CD4-positive, alpha-beta T cell treated with Interferon alpha-2 for 1 hour (primary cell): ENCODE results near the gene FAAP100.

ENCODE experiments used
- DNase-seq, 2 donors: peaks; one replicate each; pipeline ENCODE4 v3.0.0-alpha.2; 2020 to 2022

The FAAP100 gene

DNA sequence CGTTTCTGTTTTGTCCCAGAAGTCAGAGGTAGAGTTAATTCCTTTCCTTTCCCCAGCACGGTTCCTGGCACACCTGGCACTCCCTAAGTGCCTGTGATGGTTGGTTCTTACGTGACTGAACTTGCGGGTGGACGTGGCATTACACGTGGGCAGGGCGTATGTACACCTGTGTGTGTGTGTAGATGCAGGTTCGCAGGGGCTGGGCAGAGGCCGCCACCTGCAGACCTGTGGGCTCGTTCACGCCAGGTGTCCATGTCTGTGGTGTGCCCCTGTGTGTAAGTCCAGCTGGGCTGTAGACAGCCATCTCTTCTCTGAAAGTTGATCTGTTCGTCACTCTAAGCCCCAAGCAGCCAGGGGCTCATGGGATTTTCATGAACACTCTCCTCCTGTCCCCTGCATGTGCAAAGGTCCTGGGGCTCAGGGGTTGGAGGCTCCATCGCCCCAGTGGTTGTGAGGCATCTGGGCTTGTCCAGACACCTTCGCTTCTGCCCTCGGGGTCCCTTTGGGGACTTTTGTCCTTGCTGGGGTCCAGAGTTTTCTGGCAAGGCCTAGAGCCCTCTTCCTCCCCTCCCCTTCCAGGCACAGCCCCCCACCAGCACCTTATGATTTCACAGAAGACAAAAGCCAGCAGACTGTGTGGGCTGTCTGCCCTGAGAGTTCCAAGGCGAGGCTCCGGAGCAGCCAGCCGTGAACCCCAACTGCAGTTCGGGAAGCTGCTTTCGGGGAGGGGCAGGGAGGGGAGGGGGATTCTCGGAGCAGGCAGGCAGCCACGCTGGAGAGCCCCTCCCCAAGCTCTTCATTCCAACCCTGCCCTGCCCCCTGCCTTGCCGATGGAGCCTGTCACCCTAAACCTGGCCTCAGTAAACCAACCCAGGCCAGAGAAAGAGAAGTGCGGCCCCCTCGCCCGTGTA lies 29.4 kb downstream of the FAAP100 start:
- DNase-seq = no peak

DNA sequence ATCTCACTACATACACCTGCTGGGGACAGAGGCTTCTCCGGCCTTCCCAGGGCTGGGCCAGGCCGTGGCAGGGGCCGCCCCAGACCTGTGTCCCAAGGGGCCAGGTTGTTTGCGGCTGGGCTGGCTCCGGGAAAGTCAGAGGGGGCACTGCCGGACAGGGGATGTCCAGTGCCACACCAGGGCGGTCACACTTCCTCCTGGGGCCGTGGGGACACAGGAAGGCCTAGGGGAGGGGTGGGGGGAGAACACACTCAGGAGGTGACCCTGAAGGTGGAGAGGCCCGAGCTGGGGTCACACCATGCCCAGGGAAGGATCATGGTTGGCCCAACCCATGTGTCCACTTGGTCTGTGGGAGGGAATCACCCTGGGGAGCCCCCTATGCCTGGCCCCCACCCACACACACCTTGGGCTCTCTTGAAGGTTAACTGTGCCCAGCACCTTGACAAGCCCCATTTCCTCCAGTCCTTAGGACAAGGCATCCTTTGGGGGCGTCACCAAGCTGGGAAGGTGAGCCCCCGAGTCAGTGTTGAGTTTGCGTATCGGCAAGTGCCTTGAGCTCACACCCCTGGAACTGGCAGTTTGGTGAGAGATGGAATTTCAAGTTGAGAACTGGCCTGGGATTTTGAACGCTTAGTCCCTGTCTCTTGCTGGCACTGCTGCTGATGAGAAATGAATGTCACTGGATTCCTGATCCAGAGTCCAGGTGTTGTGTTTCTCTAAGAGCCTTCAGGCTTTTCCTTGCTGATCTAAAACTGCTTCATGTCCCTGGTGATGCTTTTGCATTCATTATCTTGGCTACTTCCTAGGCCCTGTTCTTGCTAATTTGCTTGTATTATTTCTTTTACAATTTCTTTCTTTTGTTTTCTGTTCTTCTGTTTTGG lies 31.9 kb downstream of the FAAP100 start:
- DNase-seq = no peak

DNA sequence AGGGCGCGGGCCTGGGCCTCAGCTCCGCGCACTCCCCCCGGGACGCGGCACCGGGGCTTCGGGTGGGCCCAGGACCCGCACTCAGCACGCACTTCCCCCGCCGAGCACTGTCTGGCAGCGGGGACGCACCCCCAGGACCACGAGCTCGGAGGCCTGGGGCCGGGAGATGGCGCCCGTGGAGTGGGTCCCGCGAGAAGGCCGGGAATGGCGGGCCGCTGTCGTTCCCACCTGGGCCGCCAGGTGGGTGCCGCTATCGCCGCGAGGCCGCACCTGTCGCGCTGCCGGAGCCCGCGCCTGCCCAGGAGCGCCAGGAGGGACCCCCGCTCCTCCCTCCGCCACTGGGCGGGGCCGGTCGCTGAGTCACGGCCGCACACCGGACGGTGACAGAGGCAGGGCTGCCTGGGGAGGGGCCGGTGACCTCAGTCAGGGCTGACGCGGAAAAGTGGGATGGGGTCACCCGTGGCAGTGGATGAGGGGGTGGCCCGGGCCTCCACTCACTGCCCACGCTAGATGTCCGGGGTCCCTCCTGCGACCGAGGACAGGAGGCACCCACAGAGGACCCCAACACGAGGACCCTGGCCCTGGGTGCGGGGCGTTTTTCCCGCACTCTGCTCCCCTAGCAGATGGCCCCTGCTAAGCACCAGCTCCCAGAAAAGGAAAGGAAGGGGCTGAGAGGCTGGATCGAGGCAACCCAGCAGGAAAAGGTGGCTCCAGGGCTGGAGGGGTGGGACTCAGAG lies 32.7 kb downstream of the FAAP100 start:
- DNase-seq = peak; percentile 71 to 83

DNA sequence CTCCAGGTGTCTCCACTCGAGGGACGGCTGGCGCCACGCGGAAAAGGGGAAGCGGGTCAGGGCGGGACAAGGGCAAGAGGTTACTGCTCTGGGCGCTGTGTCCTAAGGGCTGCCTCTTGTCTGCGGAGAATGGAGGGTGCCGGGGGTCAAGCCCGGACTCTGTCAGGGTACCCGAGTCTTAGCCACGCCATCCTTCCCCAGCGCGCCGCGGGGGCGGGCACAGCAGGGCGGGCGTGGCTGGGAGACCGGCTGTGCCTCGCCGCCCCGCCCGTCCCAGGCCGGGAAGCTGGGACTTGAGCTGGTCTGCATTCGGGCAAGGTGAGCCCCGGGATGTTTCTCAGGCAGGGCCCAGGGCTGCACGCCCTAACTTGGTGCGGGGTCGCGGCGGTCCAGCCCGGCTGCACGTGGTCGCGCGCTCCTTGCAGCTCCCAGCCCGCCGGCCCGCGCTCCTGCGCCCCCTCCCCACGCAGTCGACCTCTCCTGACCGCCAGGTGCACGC lies 33.3 kb downstream of the FAAP100 start:
- DNase-seq = no peak

DNA sequence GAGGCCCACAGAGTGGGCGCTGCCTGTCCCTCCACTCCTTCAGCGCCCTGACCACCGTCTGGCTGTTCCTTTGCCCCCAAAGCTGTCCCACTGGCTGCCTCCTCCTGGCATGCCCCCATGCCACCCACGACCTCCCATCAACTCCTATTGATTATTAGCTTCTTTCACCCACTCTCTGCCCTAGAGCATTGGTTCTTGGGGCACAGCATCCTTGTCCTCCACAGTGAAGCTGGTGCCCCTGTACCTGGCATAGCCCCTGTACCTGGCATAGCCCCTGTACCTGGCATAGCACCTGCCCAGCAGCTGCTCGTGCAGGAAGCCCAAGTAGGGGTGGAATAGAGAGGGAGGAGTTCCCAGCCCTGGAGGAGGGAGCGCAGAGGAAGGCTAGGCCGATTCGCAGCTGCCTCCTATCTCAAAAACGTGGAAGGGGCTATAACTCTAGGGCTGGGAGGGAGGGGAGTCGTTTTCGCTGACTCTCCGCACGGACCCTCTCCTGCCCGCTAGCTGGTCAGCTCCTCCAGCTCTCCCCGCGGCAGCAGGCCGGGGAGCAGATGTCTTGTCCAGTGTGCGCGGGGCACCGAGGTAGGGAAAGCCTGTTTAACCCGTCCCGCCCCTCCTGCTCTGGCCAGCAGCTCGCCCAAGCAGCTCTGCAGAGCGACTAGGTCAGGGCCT lies 33.9 kb downstream of the FAAP100 start:
- DNase-seq = no peak

DNA sequence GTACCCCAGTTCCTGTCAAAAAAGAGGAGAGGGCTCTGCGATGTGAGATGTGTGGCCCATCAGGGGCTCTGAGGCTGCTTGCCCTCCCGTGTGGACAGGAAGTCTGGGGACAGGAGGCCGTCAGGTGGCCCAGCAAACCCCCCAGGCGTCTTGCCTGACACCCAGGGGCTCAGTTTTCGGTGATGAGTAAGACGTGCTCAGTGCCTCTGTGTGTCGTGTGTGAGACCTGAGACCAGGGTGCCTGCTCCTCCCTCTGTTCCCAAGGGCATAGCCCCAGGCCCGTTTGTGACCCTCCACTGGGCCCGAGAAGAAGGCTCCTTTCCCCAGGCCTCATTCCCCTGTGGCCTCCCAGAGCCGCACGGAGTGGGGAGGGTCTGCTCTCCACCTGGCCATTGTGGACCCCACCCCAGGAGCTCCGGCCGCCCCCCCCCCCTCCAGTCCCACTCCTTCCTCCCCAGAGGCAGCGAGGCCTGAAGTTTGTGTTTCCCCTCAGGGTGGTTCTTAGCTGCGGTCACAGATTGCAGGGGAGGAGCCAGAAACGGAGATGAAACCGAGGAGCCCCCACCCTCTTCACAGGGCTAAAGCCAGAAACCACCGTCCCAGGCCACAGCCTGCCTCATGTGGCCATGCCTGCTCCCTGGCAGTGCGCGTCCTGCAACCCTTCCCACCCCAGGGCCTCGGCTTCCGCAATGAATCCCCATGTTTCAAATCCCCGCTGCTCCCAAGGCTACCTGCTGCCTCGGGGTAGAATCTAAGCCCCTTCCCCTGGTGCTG lies 34.6 kb downstream of the FAAP100 start:
- peak in 1 of 2 donors; percentile 65 for DNase-seq

DNA sequence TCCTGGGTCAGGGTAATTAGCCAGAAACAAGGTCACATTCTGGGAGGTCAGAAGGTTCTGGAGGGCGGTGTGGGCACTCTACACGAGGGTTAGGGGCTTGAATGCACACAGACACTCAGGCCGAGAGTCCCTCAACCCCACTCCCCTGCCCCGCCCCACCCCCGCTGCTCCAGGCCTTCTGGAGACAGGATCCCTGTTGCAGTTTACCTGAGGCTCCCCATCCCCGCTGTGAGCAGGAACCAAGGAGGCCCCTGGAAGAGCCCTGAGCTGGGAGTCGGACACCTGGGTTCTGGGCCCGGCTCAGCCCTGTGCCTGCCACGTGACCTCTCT lies 35.2 kb downstream of the FAAP100 start:
- DNase-seq = no peak

DNA sequence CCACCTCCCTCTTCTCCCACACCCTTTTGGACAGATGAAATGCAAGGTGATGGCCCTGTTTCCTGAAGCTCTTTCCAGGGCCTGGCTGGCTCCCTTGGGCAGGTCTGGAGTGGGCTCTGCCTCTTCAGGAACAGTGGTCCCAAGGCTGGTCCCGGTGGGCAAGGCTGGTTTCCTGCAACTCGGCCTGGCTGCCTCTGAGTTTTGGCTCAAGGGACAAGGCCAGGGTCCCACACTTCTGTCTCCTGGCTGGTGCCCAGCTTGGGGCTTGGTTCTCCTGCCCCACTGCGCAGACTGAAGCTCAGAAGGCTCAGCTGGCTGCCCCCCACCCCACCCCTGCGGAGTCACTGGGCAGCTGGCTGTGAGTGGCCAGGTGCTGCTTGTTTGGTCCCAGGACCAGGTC lies 35.7 kb downstream of the FAAP100 start:
- no peak for DNase-seq

DNA sequence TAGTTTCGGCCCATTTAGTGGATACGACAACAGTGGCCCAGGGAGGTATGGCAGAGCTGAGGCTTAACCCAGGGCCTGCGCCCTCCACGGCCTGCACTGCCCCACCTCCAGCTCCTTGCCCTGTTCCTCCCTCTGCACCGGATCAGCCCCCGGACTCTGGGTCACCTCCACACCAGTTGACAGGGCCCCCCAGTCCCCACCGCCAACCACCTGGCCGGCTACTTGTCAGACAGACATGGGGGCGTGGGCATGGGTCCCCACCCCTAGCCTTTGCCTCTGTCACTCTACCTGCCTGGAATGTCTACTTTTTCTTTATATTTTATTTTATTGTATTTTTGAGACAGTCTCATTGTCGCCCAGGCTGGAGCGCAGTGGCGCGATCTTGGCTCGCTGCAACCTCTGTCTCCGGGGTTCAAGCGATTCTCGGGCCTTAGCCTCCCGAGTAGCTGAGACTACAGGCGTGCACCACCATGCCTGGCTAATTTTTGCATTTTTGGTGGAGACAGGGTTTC lies 36.6 kb downstream of the FAAP100 start:
- no peak for DNase-seq

DNA sequence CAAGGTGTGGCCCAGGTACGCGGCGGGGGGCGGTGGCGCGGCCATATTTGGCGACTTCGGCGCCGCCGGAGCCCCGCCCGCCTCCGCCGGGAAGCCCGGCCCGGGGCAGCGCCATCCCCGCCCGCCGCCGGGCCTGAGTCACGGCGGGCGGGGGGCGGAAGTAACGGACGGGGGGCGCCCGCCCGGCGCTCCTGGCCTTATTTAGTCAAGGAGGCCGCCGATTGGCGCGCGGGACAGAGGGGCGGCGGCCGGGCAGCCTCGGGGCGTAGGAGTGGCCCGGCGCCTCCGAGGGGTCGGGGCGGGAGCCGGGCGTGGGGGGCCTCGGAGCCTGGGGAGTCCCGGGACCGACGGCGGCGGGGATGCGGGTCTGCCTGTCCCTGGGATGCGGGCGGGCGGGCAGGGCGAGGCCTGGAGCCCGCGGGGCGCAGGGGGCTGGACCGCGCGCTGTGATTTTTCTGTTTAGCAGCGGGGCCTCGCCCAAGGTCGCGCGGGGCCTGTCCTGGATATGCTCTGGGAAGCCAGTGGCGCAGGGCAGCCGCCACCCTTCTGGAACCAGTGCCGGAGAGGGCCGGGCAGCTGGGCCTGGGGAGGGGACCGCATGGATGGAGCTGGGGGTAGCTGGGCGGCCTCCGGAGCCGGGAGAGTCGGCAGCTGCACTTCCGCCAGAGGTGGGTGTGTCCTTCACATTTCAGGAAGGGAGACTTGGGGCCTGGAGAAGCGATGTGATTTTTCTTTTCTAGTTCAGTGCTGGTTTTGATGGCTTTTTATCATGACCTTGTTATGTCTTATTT lies 37.2 kb downstream of the FAAP100 start:
- peak; percentile 62 to 81 for DNase-seq

DNA sequence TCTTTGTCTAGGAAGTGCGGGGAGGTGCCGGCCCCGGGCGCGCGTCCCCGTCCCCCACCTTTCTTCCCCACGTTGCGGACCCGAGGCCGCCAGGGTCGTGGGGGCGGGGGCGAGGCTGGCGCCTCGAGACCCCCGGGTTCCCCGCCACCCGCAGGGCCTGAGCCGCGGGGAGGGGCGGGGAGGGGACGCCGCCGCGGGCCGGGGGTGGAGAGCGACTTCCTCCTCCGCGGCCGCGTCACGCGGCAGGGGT lies 37.7 kb downstream of the FAAP100 start:
- DNase-seq = no peak

DNA sequence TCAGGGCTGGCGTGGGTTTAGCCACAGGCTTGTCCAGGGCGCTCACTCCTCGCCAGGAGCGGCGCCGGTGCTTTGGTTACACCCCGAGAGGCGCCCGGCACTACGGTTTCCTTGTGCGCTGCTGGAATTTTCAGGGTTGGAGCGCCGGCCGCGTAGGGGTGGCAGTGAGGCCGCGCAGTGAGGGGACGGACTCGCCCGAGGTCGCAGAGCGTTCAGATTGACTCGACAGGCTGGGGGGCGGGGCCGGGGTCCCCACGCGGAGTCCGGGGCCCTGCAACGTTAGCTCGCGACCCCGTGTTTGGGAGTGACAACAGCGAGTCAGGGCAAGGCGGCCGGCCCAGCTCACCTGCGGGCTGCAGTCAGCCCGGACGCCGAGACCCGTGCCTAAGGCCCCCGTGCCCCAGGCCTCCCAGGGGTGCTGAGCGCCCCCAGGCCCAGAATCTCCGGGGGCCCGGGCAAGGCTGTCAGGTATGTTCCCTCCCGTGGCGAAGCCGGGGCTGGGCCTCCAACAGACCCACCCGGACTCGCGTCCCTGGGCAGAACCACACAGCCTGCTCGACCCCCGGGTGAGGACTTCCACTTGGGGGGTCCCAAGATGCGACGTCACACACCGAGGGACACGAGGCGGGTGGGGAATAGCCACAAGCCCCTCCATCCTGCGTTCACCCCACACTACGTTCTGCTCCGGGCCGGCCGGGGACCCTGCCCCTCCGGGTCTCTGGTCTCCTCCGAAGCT lies 38.2 kb downstream of the FAAP100 start:
- peak in 1 of 2 donors; percentile 29 for DNase-seq

DNA sequence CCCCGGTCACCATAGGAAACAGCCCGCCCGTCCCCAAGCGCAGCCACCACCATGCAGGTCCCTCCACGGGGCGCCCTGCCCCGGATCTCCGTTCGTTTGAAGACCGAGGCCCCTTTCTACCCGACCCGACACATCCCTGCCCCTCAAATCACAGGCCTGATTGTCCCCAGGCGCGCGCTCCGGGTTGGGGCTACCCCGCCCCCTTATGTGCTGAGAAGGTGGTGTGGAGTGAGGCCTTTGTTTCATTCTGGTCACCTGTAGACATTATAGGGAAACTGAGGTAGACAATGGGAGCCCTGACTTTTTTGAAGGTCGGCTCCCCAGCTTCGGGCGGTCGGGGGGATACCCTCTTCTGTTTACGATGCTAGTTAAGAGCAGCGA lies 38.8 kb downstream of the FAAP100 start:
- peak; percentile 55 to 61 for DNase-seq

DNA sequence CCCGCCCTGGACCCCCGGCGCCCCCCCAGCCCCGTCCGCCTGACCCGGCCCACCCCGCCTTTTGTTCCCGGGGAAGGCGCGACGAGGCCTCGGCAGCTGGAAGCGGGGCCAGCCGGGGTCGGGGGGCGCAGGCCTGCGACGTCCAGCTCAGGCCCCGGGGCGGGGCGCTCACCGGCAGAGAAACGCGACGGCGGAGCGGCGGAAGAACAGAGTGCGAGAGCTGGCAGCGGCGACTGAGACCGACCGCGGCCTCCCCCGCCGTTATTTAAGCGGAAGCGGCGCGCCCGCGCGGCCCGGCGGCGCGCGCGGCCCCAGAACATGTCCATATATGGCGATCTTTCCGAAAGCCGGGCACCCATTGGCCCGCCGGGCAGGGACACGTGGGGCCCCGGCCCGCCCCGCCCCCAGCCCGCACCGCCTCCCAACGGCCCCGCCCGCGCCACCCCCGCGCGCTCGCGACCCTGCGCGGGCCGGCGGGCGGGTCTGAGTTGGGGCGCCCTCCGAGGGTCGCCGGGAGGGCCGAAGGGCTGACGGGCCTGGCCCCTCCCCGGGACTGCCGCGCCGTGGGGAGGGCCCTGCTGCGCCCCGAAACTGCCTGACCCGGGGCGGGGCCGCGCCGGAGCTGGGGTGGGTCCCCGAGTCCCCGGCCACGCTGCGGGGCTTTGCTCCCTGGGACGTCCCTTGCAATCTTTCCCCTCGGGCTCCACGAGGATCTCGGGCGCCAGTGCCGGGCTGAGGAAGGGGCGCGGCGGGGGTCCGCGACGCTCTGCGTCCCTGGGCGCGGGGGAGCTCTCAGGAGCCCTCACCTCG lies 39.4 kb downstream of the FAAP100 start, which contains the start of gene ACTG1:
ACTG1 (minus strand) TSS at position 238 of the 810 bp plus-strand sequence. CDS start 445 bp downstream, outside the sequence.
- peak; percentile 94 to 96 for DNase-seq

DNA sequence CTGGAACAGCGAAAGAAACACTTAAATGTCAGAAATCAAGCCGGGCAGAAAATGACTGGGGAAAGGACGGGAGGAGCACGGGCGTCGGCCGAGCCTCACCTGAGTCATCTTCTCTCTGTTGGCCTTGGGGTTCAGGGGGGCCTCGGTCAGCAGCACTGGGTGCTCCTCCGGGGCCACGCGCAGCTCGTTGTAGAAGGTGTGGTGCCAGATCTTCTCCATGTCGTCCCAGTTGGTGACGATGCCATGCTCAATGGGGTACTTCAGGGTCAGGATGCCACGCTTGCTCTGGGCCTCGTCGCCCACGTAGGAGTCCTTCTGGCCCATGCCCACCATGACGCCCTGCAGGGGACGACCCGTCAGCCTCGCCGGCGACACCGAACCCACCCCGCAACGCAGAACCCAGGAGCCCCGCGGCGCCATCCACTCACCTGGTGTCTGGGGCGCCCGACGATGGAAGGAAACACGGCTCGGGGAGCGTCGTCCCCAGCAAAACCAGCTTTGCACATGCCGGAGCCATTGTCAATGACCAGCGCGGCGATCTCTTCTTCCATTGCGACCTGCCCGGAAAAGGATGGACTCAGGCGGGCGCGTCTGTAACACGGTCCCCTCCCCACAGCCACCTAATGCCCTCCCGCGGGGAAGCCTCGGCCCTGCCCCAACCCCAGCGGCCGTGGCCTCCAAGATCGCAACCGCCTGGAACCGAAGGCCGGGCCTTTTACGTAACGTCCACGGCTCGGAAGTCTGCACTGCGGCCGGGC lies 40.2 kb downstream of the FAAP100 start:
- no peak for DNase-seq

DNA sequence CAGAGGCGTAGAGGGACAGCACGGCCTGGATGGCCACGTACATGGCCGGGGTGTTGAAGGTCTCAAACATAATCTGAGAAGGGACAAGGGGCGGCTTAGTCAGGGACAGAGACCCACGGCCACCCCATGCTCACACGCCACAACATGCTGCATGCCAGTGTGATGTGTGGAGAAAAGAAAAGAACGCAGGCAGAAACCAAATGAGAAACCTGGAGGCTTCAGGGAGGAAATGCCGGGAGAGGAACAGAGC lies 40.7 kb downstream of the FAAP100 start:
- no peak for DNase-seq

DNA sequence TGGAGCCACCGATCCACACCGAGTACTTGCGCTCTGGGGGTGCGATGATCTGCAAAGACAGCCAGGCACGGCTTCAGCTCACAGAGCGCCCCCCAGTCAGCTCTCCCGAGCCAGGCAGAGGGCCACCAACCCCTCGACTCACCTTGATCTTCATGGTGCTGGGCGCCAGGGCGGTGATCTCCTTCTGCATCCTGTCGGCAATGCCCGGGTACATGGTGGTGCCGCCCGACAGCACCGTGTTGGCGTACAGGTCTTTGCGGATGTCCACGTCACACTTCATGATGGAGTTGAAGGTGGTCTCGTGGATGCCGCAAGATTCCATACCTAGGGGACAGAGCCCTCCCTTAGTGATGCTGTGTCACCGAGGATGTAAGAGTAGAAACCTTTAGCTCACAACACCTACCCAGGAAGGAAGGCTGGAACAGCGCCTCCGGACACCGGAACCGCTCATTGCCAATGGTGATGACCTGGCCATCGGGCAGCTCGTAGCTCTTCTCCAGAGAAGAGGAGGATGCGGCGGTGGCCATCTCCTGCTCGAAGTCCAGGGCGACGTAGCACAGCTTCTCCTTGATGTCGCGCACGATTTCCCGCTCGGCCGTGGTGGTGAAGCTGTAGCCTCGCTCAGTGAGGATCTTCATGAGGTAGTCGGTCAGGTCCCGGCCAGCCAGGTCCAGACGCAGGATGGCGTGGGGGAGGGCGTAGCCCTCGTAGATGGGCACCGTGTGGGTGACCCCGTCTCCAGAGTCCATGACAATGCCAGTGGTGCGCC lies 41.2 kb downstream of the FAAP100 start:
- peak in 1 of 2 donors; percentile 53 for DNase-seq
